Lung (tissue), 12 donors: ENCODE data around the gene TACSTD2. TPM values are rescaled to one million over a fixed set of nuclear protein-coding genes. Genes with fewer than 3 reads are reported as not detected.
"Not testable (repeated sequence)": the region's sequence is repeated elsewhere in the genome, so short reads cannot be mapped to it uniquely, and the experiment has no call there.

ENCODE experiments used
- ATAC-seq: fragments of 200-7000 bp; cut with Tn5 transposase; one replicate; pipeline ENCODE4 v1.9.1; 2020; ENCODE audit warnings: moderate number of reproducible peaks; ENCODE audit not compliant: insufficient read depth, low FRiP score
- DNase-seq, 3 donors: peaks; one replicate each; pipeline ENCODE4 v3.0.0-alpha.2; 2013 to 2017
- H3K27ac ChIP-seq, 2 donors: one replicate each; pipeline ENCODE4 v1.5.1; 2013; ENCODE audit warnings: mild to moderate bottlenecking in 2 of 2, moderate library complexity in 2 of 2, control low read depth in 1 of 2, inconsistent platforms in 1 of 2, low read depth in 1 of 2, low read length in 1 of 2
- H3K27me3 ChIP-seq, 3 donors: one replicate each; pipeline ENCODE4 v1.5.1; 2013; ENCODE audit warnings: low read length in 2 of 3; ENCODE audit not compliant: control insufficient read depth in 3 of 3, insufficient read depth in 3 of 3
- H3K36me3 ChIP-seq, 4 donors: one replicate each; pipeline ENCODE4 v1.5.1; 2013; ENCODE audit warnings: low read length in 4 of 4, mild to moderate bottlenecking in 1 of 4, moderate library complexity in 1 of 4; ENCODE audit not compliant: control insufficient read depth in 4 of 4, insufficient read depth in 4 of 4
- H3K4me1 ChIP-seq, 5 donors: one replicate each; pipeline ENCODE4 v1.5.1; 2013; ENCODE audit warnings: low read length in 5 of 5, mild to moderate bottlenecking in 2 of 5, moderate library complexity in 1 of 5; ENCODE audit not compliant: control insufficient read depth in 5 of 5, insufficient read depth in 5 of 5
- H3K4me3 ChIP-seq: one replicate; pipeline ENCODE4 v1.5.1; 2013; ENCODE audit warnings: mild to moderate bottlenecking, control low read depth, moderate library complexity
- H3K9ac ChIP-seq, 2 donors: one replicate each; pipeline ENCODE4 v1.5.1; 2013; ENCODE audit warnings: low read length in 2 of 2, control low read depth in 1 of 2; ENCODE audit not compliant: insufficient read depth in 1 of 2
- H3K9me3 ChIP-seq, 4 donors: one replicate each; pipeline ENCODE4 v1.5.1; 2013; ENCODE audit warnings: low read length in 3 of 4, mild to moderate bottlenecking in 1 of 4, moderate library complexity in 1 of 4; ENCODE audit not compliant: control insufficient read depth in 4 of 4, insufficient read depth in 3 of 4
- WGBS, 2 donors: extraction: QIAGEN DNeasy Blood & Tissue Kit; methylation state at CpG; one replicate each; pipeline ENCODE4 v1.1.7; 2013; 5-methylcytosine and 5-hydroxymethylcytosine counted together
- polyA plus RNA-seq, 2 donors: library from polyadenylated mRNA; stranded (reverse); fragments of 200-250 nt; gene quantifications; one replicate each; pipeline ENCODE4 v1.2.1, GENCODE V29; 2013
- total RNA-seq, 2 donors: library from RNA; depleted of rRNA in 1 of 2; stranded (reverse); fragments of >200 nt in 1 of 2; gene quantifications; one replicate each; pipeline ENCODE4 v1.2.1, GENCODE V29; 2014 to 2021
- TF ChIP-seq, protein P1 (sequence below): IDR thresholded peaks from 2 replicates; pipeline ENCODE4 v1.5.1; 2012; ENCODE audit warnings: mild to moderate bottlenecking; ENCODE audit errors: control extremely low read depth, extremely low read depth
- donor health status: control.
- donor health status: control.
- donor health status: Bipolar disorder and iron deficiency.
- donor health status: healthy.
- donor health status: DM: yes; HTN: yes; CAD: no.

Gene TACSTD2
- total and polyA plus RNA-seq, 4 donors, result 55.5 to 204 (median 163) TPM

DNA sequence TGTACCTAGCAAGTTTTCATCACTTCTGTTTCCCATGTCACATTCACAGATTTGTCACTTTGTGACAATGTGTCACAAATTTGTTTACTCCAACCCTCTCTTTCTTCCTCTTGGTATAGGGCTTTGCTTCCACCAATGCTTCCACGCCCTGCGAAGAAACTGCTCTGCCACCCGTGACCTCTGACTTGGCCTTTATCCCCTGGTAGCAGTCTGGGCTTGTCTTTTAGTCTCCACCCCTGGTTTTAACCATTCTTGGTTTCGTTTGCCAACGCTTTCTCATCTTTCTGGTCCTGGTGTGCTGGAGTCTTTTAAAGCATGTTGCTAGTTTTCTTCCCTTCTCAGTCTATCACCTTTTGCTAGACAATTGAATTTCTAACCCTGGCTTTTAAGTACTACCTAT lies 8.1 kb downstream of the TACSTD2 start:
- TF ChIP-seq, protein P1, sequence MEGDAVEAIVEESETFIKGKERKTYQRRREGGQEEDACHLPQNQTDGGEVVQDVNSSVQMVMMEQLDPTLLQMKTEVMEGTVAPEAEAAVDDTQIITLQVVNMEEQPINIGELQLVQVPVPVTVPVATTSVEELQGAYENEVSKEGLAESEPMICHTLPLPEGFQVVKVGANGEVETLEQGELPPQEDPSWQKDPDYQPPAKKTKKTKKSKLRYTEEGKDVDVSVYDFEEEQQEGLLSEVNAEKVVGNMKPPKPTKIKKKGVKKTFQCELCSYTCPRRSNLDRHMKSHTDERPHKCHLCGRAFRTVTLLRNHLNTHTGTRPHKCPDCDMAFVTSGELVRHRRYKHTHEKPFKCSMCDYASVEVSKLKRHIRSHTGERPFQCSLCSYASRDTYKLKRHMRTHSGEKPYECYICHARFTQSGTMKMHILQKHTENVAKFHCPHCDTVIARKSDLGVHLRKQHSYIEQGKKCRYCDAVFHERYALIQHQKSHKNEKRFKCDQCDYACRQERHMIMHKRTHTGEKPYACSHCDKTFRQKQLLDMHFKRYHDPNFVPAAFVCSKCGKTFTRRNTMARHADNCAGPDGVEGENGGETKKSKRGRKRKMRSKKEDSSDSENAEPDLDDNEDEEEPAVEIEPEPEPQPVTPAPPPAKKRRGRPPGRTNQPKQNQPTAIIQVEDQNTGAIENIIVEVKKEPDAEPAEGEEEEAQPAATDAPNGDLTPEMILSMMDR, result no peak
- H3K27me3 ChIP-seq, result peaks cover 0 to 2% (median 0%) of the 10 kb centered on the region in 3 donors
- DNase-seq (no peak), ATAC-seq (no peak)
- no peaks in the 10 kb centered on the region for H3K36me3 ChIP-seq
- H3K9ac ChIP-seq, result no peak overlapping the region
- WGBS, 2 donors, result 86 to 94% methylated on average over 5 of the region's 5 CpGs
- H3K4me1 ChIP-seq, result peaks cover 0 to 10% (median 6%) of the 10 kb centered on the region in 5 donors
- H3K27ac ChIP-seq, result no peak overlapping the region
- H3K4me3 ChIP-seq, result no peak overlapping the region
- H3K9me3 ChIP-seq, result no peaks in the 10 kb centered on the region

DNA sequence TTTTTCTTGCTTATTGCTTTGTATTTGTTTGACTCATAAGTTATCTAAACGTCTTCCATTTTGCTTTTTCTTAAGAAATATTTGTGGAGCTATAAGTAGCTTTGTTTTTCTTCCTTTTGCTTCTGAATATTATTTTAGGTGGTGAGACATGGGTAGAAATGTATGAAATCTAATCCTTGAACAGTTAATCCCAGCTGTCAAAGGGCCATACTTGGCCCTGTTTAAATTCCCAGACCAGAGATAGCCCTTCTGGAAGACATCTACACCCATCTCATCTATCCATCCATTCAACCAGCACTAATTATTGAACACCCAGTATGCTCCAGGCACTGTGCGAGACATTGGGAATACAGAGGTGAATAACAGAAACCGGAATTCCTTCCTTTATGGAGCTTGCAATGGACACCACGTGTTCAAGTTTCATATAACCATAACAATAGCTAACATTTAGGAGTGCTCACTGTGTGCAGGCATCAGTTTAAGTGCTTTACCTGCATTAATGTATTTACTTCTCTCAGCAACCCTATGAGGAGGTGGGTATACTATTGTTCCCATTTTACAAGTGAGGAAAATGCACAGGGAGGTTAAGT lies 8.7 kb downstream of the TACSTD2 start:
- no peak for DNase-seq
- no peak for ATAC-seq
- TF ChIP-seq, protein P1, result no peak
- H3K27ac ChIP-seq, result no peak overlapping the region
- H3K9ac ChIP-seq, result no peak overlapping the region
- WGBS, 2 donors, result 85 to 94% methylated on average over 4 of the region's 4 CpGs
- no peak overlapping the region for H3K4me3 ChIP-seq
- H3K9me3 ChIP-seq, result no peaks in the 10 kb centered on the region
- peaks cover 0 to 10% (median 6%) of the 10 kb centered on the region in 5 donors for H3K4me1 ChIP-seq
- H3K27me3 ChIP-seq, result no peaks in the 10 kb centered on the region
- no peaks in the 10 kb centered on the region for H3K36me3 ChIP-seq

DNA sequence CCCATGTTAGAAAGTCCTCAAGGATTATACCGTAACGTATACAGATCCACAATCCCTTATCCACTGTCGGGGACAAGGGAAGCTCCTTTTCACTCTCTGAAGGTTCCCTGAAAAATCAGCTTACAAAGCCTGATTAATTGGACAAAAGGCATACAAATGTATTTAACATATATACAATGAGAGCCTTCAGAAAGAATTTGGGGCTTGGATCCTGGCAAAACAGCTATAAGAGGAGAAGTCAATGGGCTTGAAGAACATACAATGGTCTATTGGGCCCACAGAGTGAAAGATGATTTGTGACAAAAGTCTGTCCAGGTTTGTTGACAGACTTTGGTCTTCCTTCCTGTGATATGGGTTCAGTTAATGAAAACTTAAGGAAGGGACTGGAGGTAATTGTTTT lies 10.7 kb downstream of the TACSTD2 start:
- 83 to 99% methylated on average over 3 of the region's 3 CpGs for WGBS, 2 donors
- no peak for ATAC-seq

DNA sequence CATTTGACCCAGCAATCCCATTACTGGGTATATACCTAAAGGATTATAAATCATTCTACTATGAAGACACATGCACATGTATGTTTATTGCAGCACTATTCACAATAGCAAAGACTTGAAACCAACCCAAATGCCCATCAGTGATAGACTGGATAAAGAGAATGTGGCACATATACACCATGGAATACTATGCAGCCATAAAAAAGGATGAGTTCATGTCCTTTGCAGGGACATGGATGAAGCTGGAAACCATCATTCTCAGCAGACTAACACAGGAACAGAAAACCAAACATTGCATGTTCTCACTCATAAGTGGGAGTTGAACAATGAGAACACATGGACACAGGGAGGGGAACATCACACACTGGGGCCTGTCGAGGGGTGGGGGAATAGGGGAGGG lies 13.3 kb downstream of the TACSTD2 start:
- WGBS, 2 donors, result 79 to 83% methylated on average over 1 of the region's 1 CpG
- not testable (repeated sequence) for H3K27me3 ChIP-seq, H3K9me3 ChIP-seq, ATAC-seq, DNase-seq, H3K4me3 ChIP-seq, H3K36me3 ChIP-seq, H3K4me1 ChIP-seq, H3K9ac ChIP-seq, H3K27ac ChIP-seq

More for the DNA sequence above, 10.7 kb downstream of the TACSTD2 start:
- no peaks in the 10 kb centered on the region for H3K36me3 ChIP-seq
- H3K9ac ChIP-seq, result no peak overlapping the region
- no peaks in the 10 kb centered on the region for H3K9me3 ChIP-seq
- no peak overlapping the region for H3K27ac ChIP-seq
- TF ChIP-seq, protein P1, result no peak
- DNase-seq, result no peak
- no peaks in the 10 kb centered on the region for H3K27me3 ChIP-seq
- peaks cover 0 to under 1% (median 0%) of the 10 kb centered on the region in 5 donors for H3K4me1 ChIP-seq
- H3K4me3 ChIP-seq, result no peak overlapping the region
